IMR-90 (cell line): Measurements from ENCODE around the gene KCNT2. TPM values are rescaled to one million over a fixed set of nuclear protein-coding genes. Genes with fewer than 3 reads are reported as not detected.

Experiments used
- ATAC-seq: fragments of 200-7000 bp; cut with Tn5 transposase; 2 replicates; pipeline ENCODE4 v1.9.1; 2020; ENCODE audit warnings: low read depth, mild to moderate bottlenecking, moderate library complexity
- BruUV-seq: library from RNA; stranded (reverse); fragments of 400-500 nt; replicated peaks from 2 replicates; lab custom pipeline; 2021; lab: Mats Ljungman, UMichigan
- CTCF ChIA-PET: fragments of 300-600 bp; formaldehyde crosslinking; extraction: SDS; loops from one replicate; lab custom pipeline; 2021; ENCODE audit warnings: antibody characterized with exemption; lab: Yijun Ruan, JAX
- POLR2A ChIA-PET: fragments of 300-600 bp; sonication (Branson Sonifier 250); formaldehyde crosslinking; loops from one replicate; lab custom pipeline; 2022; ENCODE audit warnings: antibody characterized with exemption; ENCODE audit not compliant: unreplicated experiment; lab: Charles Lee
- DNase-seq: peaks from one replicate; pipeline ENCODE4 v3.0.0; 2013
- H2AFZ ChIP-seq: replicated peaks from 2 replicates; pipeline ENCODE3; 2013; ENCODE audit warnings: low read length, mild to moderate bottlenecking; ENCODE audit not compliant: poor library complexity
- H2AK5ac ChIP-seq: 2 replicates; pipeline ENCODE4 v1.6.1; 2013; ENCODE audit warnings: low read depth, low read length, inconsistent platforms
- H2AK9ac ChIP-seq: replicated peaks from 2 replicates; pipeline ENCODE3; 2013; ENCODE audit warnings: mild to moderate bottlenecking, low read depth, low read length, moderate library complexity; ENCODE audit not compliant: poor library complexity
- H2BK120ac ChIP-seq: 2 replicates; pipeline ENCODE4 v1.6.1; 2013; ENCODE audit warnings: low read depth, low read length, inconsistent platforms
- H2BK15ac ChIP-seq: 3 replicates; pipeline ENCODE4 v1.6.1; 2013; ENCODE audit warnings: low read depth, low read length, inconsistent platforms
- H2BK20ac ChIP-seq: 2 replicates; pipeline ENCODE4 v1.6.1; 2013; ENCODE audit warnings: low read depth, mild to moderate bottlenecking, inconsistent platforms, low read length, moderate library complexity
- H2BK5ac ChIP-seq: 2 replicates; pipeline ENCODE4 v1.6.1; 2013; ENCODE audit warnings: mild to moderate bottlenecking, low read depth, low read length, inconsistent platforms; ENCODE audit not compliant: poor library complexity, severe bottlenecking
- H3K14ac ChIP-seq: replicated peaks from 2 replicates; pipeline ENCODE4 v1.6.1; 2013; ENCODE audit warnings: low read depth, low read length, inconsistent platforms
- H3K18ac ChIP-seq: 2 replicates; pipeline ENCODE4 v1.6.1; 2013; ENCODE audit warnings: low read depth, low read length, control low read depth
- H3K23ac ChIP-seq: 2 replicates; pipeline ENCODE4 v1.6.1; 2013; ENCODE audit warnings: low read depth, low read length, inconsistent platforms
- H3K27ac ChIP-seq: 2 replicates; pipeline ENCODE4 v1.5.1; 2013; ENCODE audit warnings: mild to moderate bottlenecking, control low read depth, low read length; ENCODE audit not compliant: insufficient read depth
- H3K27me3 ChIP-seq: 2 replicates; pipeline ENCODE4 v1.6.1; 2013; ENCODE audit warnings: low read length; ENCODE audit not compliant: control insufficient read depth, insufficient read depth
- H3K36me3 ChIP-seq: 2 replicates; pipeline ENCODE4 v1.6.1; 2013; ENCODE audit warnings: low read length, mixed read lengths; ENCODE audit not compliant: control insufficient read depth, insufficient read depth
- H3K4ac ChIP-seq: 2 replicates; pipeline ENCODE4 v1.6.1; 2013; ENCODE audit warnings: low read depth, low read length, inconsistent platforms
- H3K4me1 ChIP-seq: 2 replicates; pipeline ENCODE4 v1.6.1; 2013; ENCODE audit warnings: low read length, mixed read lengths; ENCODE audit not compliant: control insufficient read depth, insufficient read depth
- H3K4me2 ChIP-seq: 2 replicates; pipeline ENCODE4 v1.6.1; 2013; ENCODE audit warnings: low read depth, mild to moderate bottlenecking, control low read depth, low read length, moderate library complexity
- H3K4me3 ChIP-seq: 2 replicates; pipeline ENCODE4 v1.5.1; 2013; ENCODE audit warnings: low read depth, mild to moderate bottlenecking, control low read depth, low read length, moderate library complexity; ENCODE audit not compliant: insufficient read depth
- H3K56ac ChIP-seq: 2 replicates; pipeline ENCODE4 v1.6.1; 2013; ENCODE audit warnings: low read length, inconsistent platforms; ENCODE audit not compliant: insufficient read depth; ENCODE audit errors: extremely low read depth
- H3K79me1 ChIP-seq, 2 experiments: 2 replicates each; pipeline ENCODE4 v1.6.1; 2013; ENCODE audit warnings: low read length in 2 of 2, inconsistent platforms in 1 of 2, low read depth in 1 of 2
- H3K9ac ChIP-seq: 2 replicates; pipeline ENCODE4 v1.6.1; 2013; ENCODE audit warnings: low read depth, low read length, control low read depth
- H3K9me1 ChIP-seq: 2 replicates; pipeline ENCODE4 v1.6.1; 2013; ENCODE audit warnings: low read length, inconsistent platforms; ENCODE audit not compliant: insufficient read depth
- H3K9me3 ChIP-seq: 2 replicates; pipeline ENCODE4 v1.6.1; 2013; ENCODE audit warnings: low read length; ENCODE audit not compliant: control insufficient read depth, insufficient read depth
- H4K20me1 ChIP-seq: 2 replicates; pipeline ENCODE4 v1.6.1; 2013; ENCODE audit warnings: low read length, inconsistent platforms; ENCODE audit not compliant: insufficient read depth
- H4K5ac ChIP-seq: 2 replicates; pipeline ENCODE4 v1.6.1; 2013; ENCODE audit warnings: mild to moderate bottlenecking, low read depth, low read length, control low read depth
- H4K8ac ChIP-seq, 2 experiments: 2 replicates each; pipeline ENCODE4 v1.6.1; 2013; ENCODE audit warnings: low read depth in 2 of 2, low read length in 2 of 2, control low read depth in 1 of 2, inconsistent platforms in 1 of 2
- H4K91ac ChIP-seq: 2 replicates; pipeline ENCODE4 v1.6.1; 2013; ENCODE audit warnings: low read depth, low read length, inconsistent platforms; ENCODE audit not compliant: insufficient read depth
- BHLHE40 ChIP-seq: fragments of 150-350 bp; IDR thresholded peaks from 2 replicates; pipeline ENCODE4 v1.6.1; 2016; ENCODE audit warnings: mild to moderate bottlenecking, low read depth, low read length
- MAFK ChIP-seq: IDR thresholded peaks from 2 replicates; pipeline ENCODE4 v1.6.1; 2012; ENCODE audit warnings: low read depth, low read length, improper control_type of control experiment
- NFE2L2 ChIP-seq: fragments of 150-350 bp; IDR thresholded peaks from 2 replicates; pipeline ENCODE4 v1.6.1; 2016; ENCODE audit warnings: low read depth, mild to moderate bottlenecking, low read length
- WGBS, 2 experiments: methylation state at CpG; one replicate each; pipeline versions ENCODE4 v1.1.5 to v1.1.7; 2013; ENCODE audit warnings: missing lambda C conversion rate in 2 of 2; ENCODE audit not compliant: insufficient read length in 1 of 2; ENCODE audit errors: extremely low coverage in 2 of 2; 5-methylcytosine and 5-hydroxymethylcytosine counted together
- dilution Hi-C: fragments of 300-500 bp; cut with HindIII; formaldehyde crosslinking; loops from one replicate; pipeline ENCODE4 v1.14.3; 2018; ENCODE audit warnings: low sequenced_read_pairs; ENCODE audit not compliant: unreplicated experiment
- in situ Hi-C: fragments of 300-500 bp; cut with MboI; formaldehyde crosslinking; loops from 3 replicates; pipeline ENCODE4 v1.14.3; 2019; ENCODE audit warnings: low sequenced_read_pairs, inconsistent platforms, mixed read lengths
- intact Hi-C: fragments of 100-400 bp; cut with micrococcal nuclease; formaldehyde crosslinking; loops from 2 replicates; pipeline ENCODE4 v1.10.0; 2022
- polyA plus RNA-seq, 3 experiments: library from polyadenylated mRNA; depleted of rRNA; stranded (reverse); fragments of >200 nt; gene quantifications; 2 replicates each; pipeline ENCODE4 v1.2.3, GENCODE V29; 2012; ENCODE audit warnings: low replicate concordance in 1 of 3
- total RNA-seq: library from RNA; depleted of rRNA; stranded (reverse); fragments of >200 nt; gene quantifications from 2 replicates; pipeline ENCODE4 v1.2.3, GENCODE V29; 2012

The KCNT2 gene
- total and polyA plus RNA-seq, 2 of the 4 experiments (the other 2 are of a cell fraction), result 0.22 to 0.72 TPM

- Histone ChIP-seq H4K8ac (no peak overlapping the region), H3K14ac (no peak overlapping the region), H2BK15ac (no peak overlapping the region), H2AFZ (no peak overlapping the region), H3K9ac (no peak overlapping the region), H3K18ac (no peak overlapping the region), H3K9me3 (no peaks in the 10 kb centered on the region), H3K4me3 (no peak overlapping the region), H3K56ac (no peak overlapping the region), H2AK5ac (no peak overlapping the region), H3K36me3 (no peaks in the 10 kb centered on the region), H3K27ac (no peak overlapping the region), H3K23ac (no peak overlapping the region), H3K4ac (no peak overlapping the region), H2BK120ac (no peak overlapping the region), H4K20me1 (no peaks in the 10 kb centered on the region), H2AK9ac (no peak overlapping the region), H2BK5ac (no peak overlapping the region), H3K79me1 (no peaks in the 10 kb centered on the region), H4K5ac (no peak overlapping the region), H4K91ac (no peak overlapping the region), H3K4me1 (no peaks in the 10 kb centered on the region), H3K4me2 (no peak overlapping the region), H3K9me1 (no peaks in the 10 kb centered on the region), H3K27me3 (no peaks in the 10 kb centered on the region), H2BK20ac (no peak overlapping the region)
- DNase-seq (no peak), ATAC-seq (no peak)
- ChIA-PET POLR2A (no interaction called here), CTCF (no interaction called here)
- intact Hi-C loops, result no loop called here
- dilution Hi-C loops, result no loop called here
- BruUV-seq, result no TSS peak
- no CpG with 5 or more reads among the region's 2 CpGs for WGBS, 2 experiments
- TF ChIP-seq MAFK, result peak; percentile 73
- TF ChIP-seq BHLHE40, result no peak
- peak; percentile 49; the same call in 1 of the 2 replicates for TF ChIP-seq NFE2L2
- in situ Hi-C loops, result no loop called here
Measured at GRCh38 chr1:196573226-196573625, 35.0 kb downstream of the KCNT2 start.
